Uterus (tissue), 4 donors: Measurements from ENCODE around the gene MAPKAPK2. TPM values are rescaled to one million over a fixed set of nuclear protein-coding genes. Genes with fewer than 3 reads are reported as not detected.

Experiments
- DNase-seq, 2 donors: peaks; one replicate each; pipeline ENCODE4 v3.0.0-alpha.2; 2019 to 2020
- H3K27ac ChIP-seq, 2 donors: fragments of 200-600 bp; sonication (generic); 1 replicate in 1 of 2; 2 replicates in 1 of 2; pipeline ENCODE4 v1.5.1; 2016 to 2018
- H3K27me3 ChIP-seq, 2 donors: fragments of 200-600 bp; sonication (generic); one replicate each; pipeline ENCODE4 v1.5.1; 2018 to 2019; ENCODE audit warnings: control low read depth in 1 of 2
- H3K36me3 ChIP-seq, 2 donors: fragments of 200-600 bp; sonication (generic); one replicate each; pipeline ENCODE4 v1.5.1; 2019; ENCODE audit warnings: control low read depth in 1 of 2
- H3K4me1 ChIP-seq, 2 donors: fragments of 200-600 bp; sonication (generic); one replicate each; pipeline ENCODE4 v1.5.1; 2018 to 2019; ENCODE audit warnings: control low read depth in 1 of 2
- H3K4me3 ChIP-seq, 2 donors: fragments of 200-600 bp; sonication (generic); 1 replicate in 1 of 2; 2 replicates in 1 of 2; pipeline ENCODE4 v1.5.1; 2018 to 2019; ENCODE audit warnings: mild to moderate bottlenecking in 1 of 2
- H3K9me3 ChIP-seq, 2 donors: fragments of 200-600 bp; sonication (generic); one replicate each; pipeline ENCODE4 v1.5.1; 2019; ENCODE audit warnings: control low read depth in 1 of 2
- CTCF ChIP-seq, 4 experiments: fragments of 200-600 bp in 2 of 4; fragments of 450-650 bp in 2 of 4; sonication (generic) in 2 of 4; IDR thresholded peaks; one replicate each; pipeline ENCODE4 v1.5.1; 2016 to 2019; ENCODE audit warnings: antibody characterized with exemption in 4 of 4, mild to moderate bottlenecking in 2 of 4, moderate library complexity in 1 of 4
- POLR2A ChIP-seq, 2 donors: fragments of 450-650 bp; IDR thresholded peaks; one replicate each; pipeline ENCODE4 v1.6.1; 2016; ENCODE audit warnings: antibody characterized with exemption in 2 of 2, mild to moderate bottlenecking in 1 of 2, moderate library complexity in 1 of 2
- intact Hi-C: fragments of 100-400 bp; cut with DNase I; formaldehyde crosslinking; loops from one replicate; pipeline ENCODE4 v1.15.1; 2023; ENCODE audit warnings: low total_unique reads
- total RNA-seq, 4 donors: library from RNA; depleted of rRNA in 3 of 4; stranded (reverse); fragments of >200 nt in 3 of 4; gene quantifications; one replicate each; pipeline versions ENCODE4 v1.1.0 to v1.2.4, GENCODE V29; 2014 to 2023
- donor health status: DM: yes; HTN: yes; CAD: no.

The MAPKAPK2 gene
- total RNA-seq, 4 donors from 2014 or later: 17.1 to 89.2 (median 27.4) TPM

DNA sequence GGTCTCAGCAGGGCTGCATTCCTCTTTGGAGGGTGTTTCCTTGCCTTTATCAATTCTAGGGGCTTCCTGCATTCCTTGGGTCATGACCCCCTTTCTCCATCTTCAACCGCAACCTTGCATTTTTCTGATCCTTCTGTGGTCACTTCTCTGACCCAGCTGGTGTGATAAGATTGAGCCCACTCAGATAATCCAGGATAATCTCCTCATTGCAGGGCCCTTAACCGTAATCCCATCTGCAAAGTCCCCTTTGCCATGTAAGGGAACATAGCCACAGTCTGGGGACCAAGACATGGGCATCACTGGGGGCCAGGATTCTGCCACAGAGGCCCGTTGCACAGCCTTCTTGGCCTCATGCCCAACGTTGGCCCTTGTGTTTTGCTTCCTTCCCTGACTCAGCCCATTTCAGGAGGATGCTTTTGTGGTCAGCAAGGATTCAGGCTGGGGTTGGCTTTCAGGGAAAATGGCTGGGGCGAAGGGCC lies 50.9 kb downstream of the MAPKAPK2 start:
- no peaks in the 10 kb centered on the region for H3K9me3 ChIP-seq
- H3K4me3 ChIP-seq: no peak overlapping the region
- H3K27me3 ChIP-seq: no peaks in the 10 kb centered on the region
- no peak overlapping the region for H3K27ac ChIP-seq
- no peaks in the 10 kb centered on the region for H3K36me3 ChIP-seq
- H3K4me1 ChIP-seq: no peaks in the 10 kb centered on the region
- TF ChIP-seq CTCF (IDR thresholded peaks at IDR 0.05) (no peak), POLR2A (IDR thresholded peaks at IDR 0.05) (no peak)
- intact Hi-C loops: loop anchor here (5.0 kb wide), 1 partner anchor 177 kb away; no protein-coding TSS in a partner anchor
- DNase-seq: no peak

DNA sequence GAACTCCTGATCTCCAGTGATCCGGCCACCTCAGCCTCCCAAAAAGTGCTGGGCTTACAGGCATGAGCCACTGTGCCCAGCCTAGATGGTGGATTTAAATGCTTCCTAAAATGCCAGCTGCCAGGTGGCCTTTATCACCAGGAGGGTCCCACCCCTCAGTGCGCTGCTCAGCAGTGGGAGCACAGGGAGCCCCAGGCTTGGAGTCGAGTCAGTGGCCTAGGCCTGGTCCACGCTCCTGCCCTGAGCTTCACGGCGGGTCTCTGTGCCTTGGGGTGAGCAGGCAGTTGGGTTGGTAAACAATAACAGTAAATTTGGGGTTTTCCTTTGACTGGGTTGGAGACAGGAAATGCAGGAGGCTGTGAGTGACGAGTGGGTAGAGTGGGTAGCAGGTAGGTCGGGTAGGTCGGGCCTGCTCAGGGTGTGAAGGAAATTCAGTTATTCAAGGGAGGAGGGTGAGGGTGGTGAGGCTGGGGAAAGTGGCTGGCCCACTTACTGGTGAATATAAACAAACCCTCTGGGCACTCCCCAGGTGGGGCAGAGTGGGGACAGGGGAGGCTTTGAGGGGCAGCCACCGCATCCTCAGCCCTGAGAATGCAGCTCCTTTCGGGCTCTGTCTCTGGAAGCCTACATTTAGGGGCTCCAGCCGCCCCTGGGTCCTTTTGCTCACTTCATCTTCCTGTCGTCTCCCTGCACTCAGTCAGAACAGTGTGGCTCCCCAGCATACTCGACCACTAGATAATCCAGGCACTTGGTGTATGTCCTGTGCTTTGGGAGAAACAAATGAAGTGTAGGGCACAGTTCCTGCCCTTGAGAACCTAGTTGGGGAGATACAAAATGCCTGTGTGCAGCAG lies 52.4 kb downstream of the MAPKAPK2 start:
- no peaks in the 10 kb centered on the region for H3K4me1 ChIP-seq
- no peak for DNase-seq
- H3K4me3 ChIP-seq: no peak overlapping the region
- H3K27me3 ChIP-seq: no peaks in the 10 kb centered on the region
- H3K36me3 ChIP-seq: no peaks in the 10 kb centered on the region
- no peak for TF ChIP-seq POLR2A (IDR thresholded peaks at IDR 0.05)
- no peak for TF ChIP-seq CTCF (IDR thresholded peaks at IDR 0.05)
- no peaks in the 10 kb centered on the region for H3K9me3 ChIP-seq
- H3K27ac ChIP-seq: peak overlapping the region in 1 of 2 donors; percentile 5
- intact Hi-C loops: loop anchor here (5.0 kb wide), 1 partner anchor 175 kb away; no protein-coding TSS in a partner anchor

GRCh38 chr1:206737729-206738201 lies 53.1 kb downstream of the MAPKAPK2 start:
- Histone ChIP-seq H3K9me3 (no peaks in the 10 kb centered on the region), H3K36me3 (no peaks in the 10 kb centered on the region), H3K4me3 (no peak overlapping the region), H3K27ac (peak overlapping the region in 1 of 2 donors; percentile 5), H3K4me1 (no peaks in the 10 kb centered on the region), H3K27me3 (no peaks in the 10 kb centered on the region)
- no peak for DNase-seq
- no peak for TF ChIP-seq POLR2A (IDR thresholded peaks at IDR 0.05)
- TF ChIP-seq CTCF (IDR thresholded peaks at IDR 0.05): no peak
- intact Hi-C loops: loop anchor here (5.0 kb wide), 1 partner anchor 175 kb away; no protein-coding TSS in a partner anchor

DNA sequence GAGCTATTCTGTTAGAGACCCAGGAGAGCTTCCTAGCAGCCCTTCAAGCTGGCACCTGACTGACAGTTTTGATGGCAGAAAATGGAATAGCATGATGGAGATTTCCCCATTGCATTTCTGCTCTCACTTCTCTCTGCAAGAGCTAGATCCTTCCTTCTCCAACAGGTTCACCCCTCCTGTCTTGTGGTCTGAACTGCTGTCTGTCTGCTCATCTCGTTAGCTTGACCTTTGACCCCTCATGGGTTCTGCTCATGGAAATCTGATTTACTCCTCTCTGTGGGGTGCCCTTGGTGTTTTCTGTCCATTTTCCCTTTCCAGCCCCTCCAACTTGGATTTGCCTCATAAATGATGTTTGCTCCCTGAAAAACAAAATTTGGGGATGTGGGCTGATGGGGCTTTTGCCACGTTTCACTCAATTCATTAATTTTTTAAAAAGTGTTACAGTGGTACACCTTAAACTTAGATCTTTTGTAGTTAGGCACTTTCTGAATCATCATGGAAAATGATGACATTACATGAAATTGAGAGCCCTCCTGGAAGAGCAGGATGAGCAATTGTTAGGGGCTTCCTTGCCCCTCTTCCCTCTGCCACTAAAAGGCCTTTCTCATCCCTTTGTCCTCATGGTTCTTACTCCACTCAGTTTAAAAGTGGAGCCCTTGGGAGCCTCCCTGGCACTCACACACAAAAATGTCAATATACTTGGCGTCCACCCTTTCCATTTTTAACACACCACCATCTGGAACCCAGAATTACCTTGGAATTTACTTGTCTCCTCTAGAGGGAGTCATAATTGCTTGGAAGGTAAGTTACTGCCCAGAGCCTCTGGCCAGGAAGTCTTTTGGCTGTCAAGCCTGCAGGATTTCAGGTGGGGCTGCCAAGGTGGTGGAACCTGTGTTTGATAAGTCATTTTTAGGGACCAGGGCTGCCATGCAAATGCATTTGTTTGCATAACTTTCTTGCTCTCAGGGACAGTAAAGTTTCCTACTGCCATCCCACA lies 54.0 kb downstream of the MAPKAPK2 start:
- TF ChIP-seq POLR2A (IDR thresholded peaks at IDR 0.05): no peak
- TF ChIP-seq CTCF (IDR thresholded peaks at IDR 0.05): peak in 1 of 4 experiments; percentile 18
- intact Hi-C loops: loop anchor here (5.0 kb wide), 1 partner anchor 174 kb away; no protein-coding TSS in a partner anchor
- Histone ChIP-seq H3K4me3 (no peak overlapping the region), H3K27me3 (no peaks in the 10 kb centered on the region), H3K27ac (no peak overlapping the region), H3K36me3 (no peaks in the 10 kb centered on the region), H3K9me3 (no peaks in the 10 kb centered on the region), H3K4me1 (no peaks in the 10 kb centered on the region)
- no peak for DNase-seq
